ENCODE measurements around the gene PYURF.
A peak's percentile ranks its signal among the peaks of the same experiment; 100 is the strongest.
"Not testable (repeated sequence)": the region's sequence is repeated elsewhere in the genome, so short reads cannot be mapped to it uniquely, and the experiment has no call there.

Gene PYURF

GRCh38 chr4:88523325-88524129, at the start of gene PYURF:
TSS of gene PYURF (minus strand) at chr4:88523776. CDS start at chr4:88523700, 76 bp downstream.
- H3K36me3 Mint-ChIP-seq (ENCODE audit: low read depth) = peaks cover 16% of the 10 kb centered on the region
- peak within 1 kb of the TSS; percentile 92 for H3K27ac Mint-ChIP-seq
- H3K4me1 Mint-ChIP-seq = peaks cover 26% of the 10 kb centered on the region
- ATAC-seq = peak; percentile 92
- peak within 1 kb of the TSS; percentile 94 for H3K4me3 Mint-ChIP-seq
- DNase-seq = peak; percentile 86
- no peaks in the 10 kb centered on the region for H3K9me3 Mint-ChIP-seq
- H3K27me3 Mint-ChIP-seq = no peaks in the 10 kb centered on the region

- H3K9me3 Mint-ChIP-seq = no peaks in the 10 kb centered on the region
- peaks cover 5% of the 10 kb centered on the region for H3K27me3 Mint-ChIP-seq
- H3K27ac Mint-ChIP-seq = no peak overlapping the region
- no peaks in the 10 kb centered on the region for H3K36me3 Mint-ChIP-seq (ENCODE audit: low read depth)
- no peak overlapping the region for H3K4me3 Mint-ChIP-seq
- H3K4me1 Mint-ChIP-seq = no peaks in the 10 kb centered on the region
- ATAC-seq (no peak), DNase-seq (no peak)
These were observed 46.4 kb upstream of the PYURF start for GRCh38 chr4:88570001-88570400.

- Mint-ChIP-seq H3K27ac (no peak overlapping the region), H3K4me1 (no peaks in the 10 kb centered on the region), H3K9me3 (no peaks in the 10 kb centered on the region), H3K4me3 (no peak overlapping the region), H3K27me3 (peaks cover 5% of the 10 kb centered on the region), H3K36me3 (ENCODE audit: low read depth) (no peaks in the 10 kb centered on the region)
- ATAC-seq (no peak), DNase-seq (no peak)
These were observed 44.0 kb upstream of the PYURF start for GRCh38 chr4:88567591-88567990.

GRCh38 chr4:88549815-88550214, 26.2 kb upstream of the PYURF start:
- H3K9me3 Mint-ChIP-seq = no peaks in the 10 kb centered on the region
- H3K27ac Mint-ChIP-seq = no peak overlapping the region
- DNase-seq (no peak), ATAC-seq (no peak)
- H3K36me3 Mint-ChIP-seq (ENCODE audit: low read depth) = no peaks in the 10 kb centered on the region
- H3K4me1 Mint-ChIP-seq = no peaks in the 10 kb centered on the region
- no peaks in the 10 kb centered on the region for H3K27me3 Mint-ChIP-seq
- no peak overlapping the region for H3K4me3 Mint-ChIP-seq

GRCh38 chr4:88539322-88540068, 15.9 kb upstream of the PYURF start:
- not testable (repeated sequence) for H3K4me3 Mint-ChIP-seq; ATAC-seq; H3K36me3 Mint-ChIP-seq (ENCODE audit: low read depth); H3K9me3 Mint-ChIP-seq; H3K27ac Mint-ChIP-seq; H3K27me3 Mint-ChIP-seq
- H3K4me1 Mint-ChIP-seq = peaks cover 21% of the 10 kb centered on the region
- DNase-seq = peak; percentile 78

GRCh38 chr4:88537709-88538108, 14.1 kb upstream of the PYURF start:
- Mint-ChIP-seq H3K27ac (no peak overlapping the region), H3K36me3 (ENCODE audit: low read depth) (no peaks in the 10 kb centered on the region), H3K9me3 (no peaks in the 10 kb centered on the region), H3K27me3 (no peaks in the 10 kb centered on the region), H3K4me3 (no peak overlapping the region), H3K4me1 (peaks cover 26% of the 10 kb centered on the region)
- no peak for DNase-seq
- ATAC-seq = no peak

GRCh38 chr4:88535090-88535755, 11.6 kb upstream of the PYURF start:
- Mint-ChIP-seq H3K27ac (peak overlapping the region; percentile 48), H3K9me3 (no peaks in the 10 kb centered on the region), H3K27me3 (no peaks in the 10 kb centered on the region), H3K36me3 (ENCODE audit: low read depth) (no peaks in the 10 kb centered on the region), H3K4me3 (no peak overlapping the region), H3K4me1 (peaks cover 26% of the 10 kb centered on the region)
- ATAC-seq (peak; percentile 84), DNase-seq (no peak)

- ATAC-seq (no peak), DNase-seq (no peak)
- Mint-ChIP-seq H3K4me1 (peaks cover 20% of the 10 kb centered on the region), H3K9me3 (no peaks in the 10 kb centered on the region), H3K4me3 (no peak overlapping the region), H3K36me3 (ENCODE audit: low read depth) (no peaks in the 10 kb centered on the region), H3K27me3 (no peaks in the 10 kb centered on the region), H3K27ac (no peak overlapping the region)
These were observed 10.6 kb upstream of the PYURF start for GRCh38 chr4:88533937-88534750.

GRCh38 chr4:88533088-88533790, 9.7 kb upstream of the PYURF start:
- no peaks in the 10 kb centered on the region for H3K36me3 Mint-ChIP-seq (ENCODE audit: low read depth)
- no peak overlapping the region for H3K27ac Mint-ChIP-seq
- H3K27me3 Mint-ChIP-seq = no peaks in the 10 kb centered on the region
- no peak overlapping the region for H3K4me3 Mint-ChIP-seq
- peaks cover 20% of the 10 kb centered on the region for H3K4me1 Mint-ChIP-seq
- no peak for DNase-seq
- H3K9me3 Mint-ChIP-seq = no peaks in the 10 kb centered on the region
- ATAC-seq = no peak

- H3K27ac Mint-ChIP-seq = no peak overlapping the region
- ATAC-seq (no peak), DNase-seq (no peak)
- H3K4me1 Mint-ChIP-seq = peaks cover 20% of the 10 kb centered on the region
- no peaks in the 10 kb centered on the region for H3K36me3 Mint-ChIP-seq (ENCODE audit: low read depth)
- H3K27me3 Mint-ChIP-seq = no peaks in the 10 kb centered on the region
- H3K9me3 Mint-ChIP-seq = no peaks in the 10 kb centered on the region
- H3K4me3 Mint-ChIP-seq = no peak overlapping the region
These were observed 8.0 kb upstream of the PYURF start for GRCh38 chr4:88531549-88531948.

- no peak overlapping the region for H3K4me3 Mint-ChIP-seq
- DNase-seq (no peak), ATAC-seq (no peak)
- peaks cover 10% of the 10 kb centered on the region for H3K4me1 Mint-ChIP-seq
- no peaks in the 10 kb centered on the region for H3K27me3 Mint-ChIP-seq
- H3K9me3 Mint-ChIP-seq = no peaks in the 10 kb centered on the region
- H3K27ac Mint-ChIP-seq = no peak overlapping the region
- H3K36me3 Mint-ChIP-seq (ENCODE audit: low read depth) = no peaks in the 10 kb centered on the region
These were observed 5.3 kb upstream of the PYURF start for GRCh38 chr4:88528861-88529260.

- no peak overlapping the region for H3K27ac Mint-ChIP-seq
- H3K9me3 Mint-ChIP-seq = no peaks in the 10 kb centered on the region
- no peak overlapping the region for H3K4me3 Mint-ChIP-seq
- H3K36me3 Mint-ChIP-seq (ENCODE audit: low read depth) = no peaks in the 10 kb centered on the region
- ATAC-seq = no peak
- peaks cover 10% of the 10 kb centered on the region for H3K4me1 Mint-ChIP-seq
- no peaks in the 10 kb centered on the region for H3K27me3 Mint-ChIP-seq
- DNase-seq = no peak
These were observed 4.2 kb upstream of the PYURF start for GRCh38 chr4:88527787-88528186.

GRCh38 chr4:88526221-88526815, 2.7 kb upstream of the PYURF start:
- peaks cover 8% of the 10 kb centered on the region for H3K36me3 Mint-ChIP-seq (ENCODE audit: low read depth)
- peak overlapping the region; percentile 17 for H3K27ac Mint-ChIP-seq
- H3K4me1 Mint-ChIP-seq = peaks cover 22% of the 10 kb centered on the region
- ATAC-seq = no peak
- no peaks in the 10 kb centered on the region for H3K27me3 Mint-ChIP-seq
- no peak overlapping the region for H3K4me3 Mint-ChIP-seq
- no peaks in the 10 kb centered on the region for H3K9me3 Mint-ChIP-seq
- no peak for DNase-seq
